KG1 (cell line): ENCODE data around the gene IRGQ.
"Not testable (repeated sequence)": the region's sequence is repeated elsewhere in the genome, so short reads cannot be mapped to it uniquely, and the experiment has no call there.

ENCODE experiments used
- DNase-seq: peaks from one replicate; lab custom pipeline; 2025; lab: John Stamatoyannopoulos, UW

Gene IRGQ

DNA sequence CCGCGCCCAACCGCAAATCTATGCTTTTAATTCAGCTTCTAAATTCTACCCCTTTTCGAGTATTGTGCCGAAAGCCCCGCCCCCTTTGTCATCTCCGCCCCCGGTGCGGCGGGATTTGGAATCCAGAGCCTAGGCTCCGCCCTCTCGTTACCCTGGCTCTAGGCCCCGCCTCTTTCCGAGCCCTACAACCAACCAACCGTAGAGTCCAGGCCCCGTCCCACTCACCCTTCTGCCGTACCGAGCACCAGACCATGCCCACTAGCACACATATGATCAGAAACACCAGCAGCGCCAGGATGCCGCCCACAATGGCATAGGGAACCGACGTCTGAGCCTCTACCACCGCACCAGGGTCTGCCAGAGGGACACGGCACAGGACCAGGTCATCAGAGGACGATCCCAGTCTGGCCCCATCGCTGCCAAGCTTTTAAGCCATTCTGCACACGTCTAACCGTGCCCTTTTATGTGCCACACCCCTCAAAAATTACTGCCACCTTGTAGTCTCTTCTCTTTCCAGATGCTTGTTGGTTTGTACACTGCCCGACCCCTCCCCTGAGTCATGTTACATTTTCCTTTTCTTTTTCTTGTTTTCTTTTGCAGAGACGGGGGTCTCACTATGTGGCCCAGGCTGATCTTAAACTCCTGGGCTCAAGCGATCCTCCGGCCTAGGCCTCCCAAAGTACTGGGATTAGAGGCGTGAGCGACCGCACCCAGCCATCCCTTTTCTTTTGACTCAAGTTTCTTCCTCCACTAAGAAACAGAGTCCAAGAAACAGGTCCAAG lies 28.1 kb upstream of the IRGQ start:
- no peak for DNase-seq

DNA sequence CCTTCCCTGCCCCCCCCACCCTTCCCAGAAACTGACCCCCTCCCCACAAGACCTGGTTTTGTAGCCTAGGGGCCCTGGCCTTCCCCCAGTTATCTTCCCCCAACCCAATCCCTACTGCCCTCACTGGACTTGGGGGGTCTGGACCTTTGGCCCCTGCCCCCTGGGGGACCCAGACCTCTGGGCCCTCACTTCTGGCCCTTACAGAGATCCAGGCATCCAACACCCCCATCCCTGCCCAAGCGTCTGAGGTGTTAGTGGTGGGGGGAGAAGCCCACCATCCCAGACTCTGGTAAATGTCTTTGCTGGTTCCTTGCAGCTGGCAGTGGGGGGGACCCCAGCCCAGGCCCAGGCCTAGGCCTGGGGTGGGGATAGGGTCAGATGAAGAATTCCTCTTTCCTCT lies 27.0 kb upstream of the IRGQ start:
- no peak for DNase-seq

DNA sequence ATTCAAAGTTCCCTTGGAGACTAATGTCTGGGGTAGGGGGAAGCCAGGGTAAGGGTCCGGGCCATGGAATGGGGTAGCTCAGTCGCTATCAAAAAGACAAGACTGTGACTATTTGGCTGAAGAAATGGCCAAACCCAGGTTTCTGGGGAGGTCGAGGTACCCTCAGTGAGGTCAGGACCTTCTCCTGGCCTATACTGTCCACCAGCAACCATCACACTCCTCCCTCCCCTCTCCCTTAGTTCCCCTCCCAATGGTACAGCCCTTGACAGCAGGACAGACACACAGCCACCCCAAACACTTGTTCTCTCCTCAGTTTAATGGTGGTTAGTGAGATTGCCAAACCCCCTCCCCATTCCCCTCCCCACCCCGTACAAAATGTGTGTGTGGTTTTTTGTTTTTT lies 26.1 kb upstream of the IRGQ start:
- no peak for DNase-seq

DNA sequence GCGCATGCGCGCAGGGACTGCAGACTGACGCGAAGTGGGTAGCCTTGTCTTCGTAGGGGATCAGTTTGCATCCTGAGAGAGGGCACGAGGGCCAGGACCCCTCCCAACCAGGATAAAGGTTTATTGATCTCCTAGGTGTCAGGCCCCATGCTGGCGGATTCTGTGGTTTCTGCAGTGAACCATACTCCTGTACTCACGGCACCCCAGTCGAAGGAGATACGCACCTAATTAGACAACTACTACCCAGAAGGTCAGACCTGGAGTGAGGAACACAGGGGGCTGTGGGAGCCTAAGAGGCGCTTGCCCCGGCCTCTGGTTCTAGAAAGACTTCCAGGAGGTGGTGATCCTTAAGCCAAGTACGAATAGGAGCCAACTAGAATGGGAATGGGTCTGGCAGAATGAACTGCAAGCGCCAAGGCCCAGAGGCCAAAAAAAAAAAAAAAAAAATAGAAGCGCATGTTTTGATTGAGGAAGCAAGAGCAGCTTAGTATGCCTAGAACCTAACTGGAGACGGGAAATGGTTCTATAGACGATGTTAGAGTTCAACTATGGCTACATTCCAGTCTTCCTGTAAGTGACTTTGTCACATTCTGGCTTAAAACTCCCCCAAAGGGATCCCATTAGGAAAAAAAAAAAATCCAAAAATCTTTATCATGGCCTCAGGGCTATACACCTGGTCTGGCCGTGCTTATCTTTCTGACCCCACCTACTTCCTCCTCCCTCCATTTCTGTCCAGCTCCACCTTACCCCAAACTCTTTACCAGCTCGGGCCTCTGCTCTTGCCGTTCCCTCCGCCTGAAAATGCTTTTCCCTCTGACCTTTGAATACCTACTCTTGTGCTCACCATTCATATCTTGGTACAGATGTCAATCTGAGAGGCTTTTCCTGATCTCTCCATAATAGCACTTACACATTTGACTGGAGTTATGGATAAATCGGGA lies 24.4 kb upstream of the IRGQ start:
- no peak for DNase-seq

DNA sequence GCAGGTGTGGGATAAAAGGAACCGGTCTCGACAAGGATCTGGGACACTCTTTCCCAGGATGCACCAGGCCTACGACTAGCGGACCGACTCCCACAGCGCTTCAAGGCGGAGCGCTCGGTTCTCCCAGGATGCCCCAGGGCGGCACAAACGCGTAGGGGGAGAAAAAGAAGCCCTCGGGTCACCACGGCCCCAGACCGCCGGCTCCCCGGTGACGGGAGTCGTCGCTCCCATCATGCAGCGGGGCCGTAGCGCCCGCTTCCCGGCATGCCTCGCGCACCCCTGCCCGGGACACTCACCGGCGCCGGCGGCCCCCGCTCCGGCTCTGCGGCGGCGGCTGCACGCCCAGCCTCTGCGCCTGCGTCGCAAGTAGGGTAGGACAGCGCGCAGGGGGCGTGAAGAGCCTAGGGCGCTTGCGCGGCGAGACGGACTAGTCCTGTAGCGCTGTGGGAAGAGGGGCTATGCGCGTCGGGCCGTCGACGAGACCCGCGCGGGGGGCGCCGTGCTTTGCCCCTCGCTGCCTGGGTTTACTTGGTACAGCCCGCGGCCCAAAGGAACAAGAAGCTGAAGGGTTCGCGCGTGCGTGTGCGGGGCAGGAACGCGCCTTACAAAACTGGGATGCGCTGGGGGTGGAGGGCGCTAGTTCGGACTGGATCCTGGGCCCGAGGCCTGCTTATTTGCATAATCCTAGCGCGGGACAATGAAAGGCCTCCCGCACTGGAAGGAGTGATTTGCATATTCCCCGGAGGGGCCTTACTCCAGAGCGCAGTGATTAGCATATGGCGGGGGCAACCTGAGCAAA lies 23.5 kb upstream of the IRGQ start, which contains the start of gene ZNF428:
TSS of gene ZNF428 (minus strand) at position 368 of the 799 bp plus-strand sequence. CDS start 5,325 bp downstream, outside the sequence.
- peak; percentile 85 for DNase-seq

DNA sequence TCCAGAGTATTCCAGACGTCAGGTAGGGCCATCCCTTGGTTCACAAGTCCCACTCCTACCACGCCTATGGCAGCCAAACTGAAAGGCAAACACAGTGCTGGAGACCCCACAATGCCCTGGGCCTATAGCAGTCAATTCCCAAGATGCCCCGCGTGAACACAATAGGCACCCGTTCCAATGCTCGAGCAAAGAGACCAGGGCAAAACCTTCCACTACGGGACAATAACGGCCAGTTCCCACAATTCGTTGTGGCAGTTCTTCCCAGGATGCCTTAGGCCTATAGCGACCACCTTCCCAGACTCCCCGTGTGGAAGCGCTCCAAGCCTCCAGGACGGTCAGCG lies 23.0 kb upstream of the IRGQ start:
- DNase-seq: peak; percentile 85

DNA sequence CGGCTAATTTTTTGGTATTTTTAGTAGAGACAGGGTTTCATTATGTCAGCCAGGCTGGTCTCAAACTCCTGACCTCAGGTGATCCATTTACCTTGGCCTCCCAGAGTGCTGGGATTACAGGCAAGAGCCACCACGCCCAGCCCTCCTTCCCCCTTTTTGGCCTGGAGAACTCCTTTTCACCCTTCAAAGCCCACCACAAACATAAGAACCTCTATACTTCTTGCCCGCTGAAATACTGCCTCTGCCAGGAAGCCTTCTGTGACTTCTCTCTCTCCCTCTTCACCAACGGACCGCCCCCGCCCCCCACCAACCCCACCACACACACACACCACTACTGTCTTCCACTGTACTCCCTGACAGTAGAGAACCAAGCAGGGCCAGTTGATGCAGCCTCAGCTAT lies 21.0 kb upstream of the IRGQ start:
- DNase-seq: no peak

DNA sequence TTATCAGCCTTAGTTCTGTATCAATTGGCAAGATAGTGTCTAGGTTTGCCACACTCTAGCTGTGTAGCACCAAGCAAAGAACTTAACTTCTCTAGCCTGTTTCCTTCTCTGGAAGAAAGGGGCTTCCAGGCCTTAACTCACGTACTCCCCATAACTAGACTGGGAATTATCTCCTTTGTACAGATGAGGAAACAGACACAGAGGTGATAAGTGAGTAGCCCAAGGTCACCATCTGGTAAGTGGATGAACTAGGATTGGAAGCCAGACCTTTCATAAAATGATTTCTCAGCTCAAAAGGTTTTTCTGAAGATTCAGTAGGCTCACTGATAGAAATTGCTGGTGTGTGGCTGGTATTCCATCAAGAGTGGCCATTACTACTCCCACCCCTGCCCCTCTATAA lies 20.4 kb upstream of the IRGQ start:
- no peak for DNase-seq

DNA sequence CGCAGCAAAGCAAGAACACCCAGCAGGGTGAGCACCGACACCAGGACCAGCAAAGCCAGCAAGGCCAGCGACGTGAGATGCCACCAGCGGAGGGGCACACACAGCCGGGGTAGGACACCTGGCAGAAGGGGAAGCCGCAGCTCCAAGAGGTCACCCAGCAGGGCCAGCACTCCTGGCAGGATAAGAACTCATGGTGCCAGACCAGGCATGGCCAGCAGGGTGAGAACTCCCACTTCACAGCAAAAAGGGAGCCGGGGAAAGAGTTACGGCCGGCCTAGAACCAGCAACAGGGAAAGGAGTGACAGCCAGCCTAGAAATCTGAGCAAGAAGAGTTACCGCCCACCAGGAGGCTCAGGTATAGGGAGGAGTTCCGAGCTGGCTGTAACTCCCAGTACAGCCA lies 16.4 kb upstream of the IRGQ start:
- no peak for DNase-seq

DNA sequence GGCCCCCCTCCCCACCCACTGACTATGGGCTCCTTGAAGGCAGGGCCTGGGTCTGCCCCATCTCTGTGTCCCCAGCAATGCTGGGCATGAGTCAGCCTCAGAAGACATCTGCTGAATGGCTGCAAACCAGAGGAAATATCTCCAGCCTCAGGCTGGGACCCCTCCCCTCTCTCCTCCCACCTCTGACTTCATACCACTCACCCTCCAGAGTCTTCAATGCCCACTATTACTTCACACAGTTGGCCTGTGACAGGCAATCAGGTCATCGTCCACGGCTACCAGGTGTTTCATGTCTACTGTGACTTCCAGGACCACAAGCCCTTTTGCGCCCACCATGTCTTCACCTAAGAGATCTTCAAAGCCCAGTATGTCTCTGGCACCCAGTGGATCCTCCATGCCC lies 15.9 kb upstream of the IRGQ start, which contains the start of gene SRRM5:
TSS of gene SRRM5 (plus strand) at position 301 of the 400 bp plus-strand sequence. CDS start at position 335, 34 bp downstream.
- DNase-seq: no peak

DNA sequence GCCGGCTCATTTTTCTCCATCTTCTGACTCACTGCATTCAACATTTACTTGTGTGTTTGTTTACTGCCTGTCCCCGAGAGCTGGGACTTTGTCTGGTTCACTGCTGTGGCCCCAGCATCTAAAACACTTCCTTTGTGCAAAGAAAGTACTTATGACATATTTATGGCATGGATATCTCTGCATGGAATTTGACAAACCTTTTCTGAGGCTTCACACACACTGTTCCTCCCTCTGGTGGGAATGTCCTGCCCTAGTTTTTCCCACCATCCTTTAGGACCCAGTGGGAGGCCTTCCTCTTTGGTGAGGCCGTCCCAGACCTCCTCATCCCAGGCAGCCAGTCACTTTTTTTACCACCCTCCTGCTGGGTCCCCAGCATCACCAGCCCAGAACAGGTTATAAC lies 14.6 kb upstream of the IRGQ start:
- no peak for DNase-seq

DNA sequence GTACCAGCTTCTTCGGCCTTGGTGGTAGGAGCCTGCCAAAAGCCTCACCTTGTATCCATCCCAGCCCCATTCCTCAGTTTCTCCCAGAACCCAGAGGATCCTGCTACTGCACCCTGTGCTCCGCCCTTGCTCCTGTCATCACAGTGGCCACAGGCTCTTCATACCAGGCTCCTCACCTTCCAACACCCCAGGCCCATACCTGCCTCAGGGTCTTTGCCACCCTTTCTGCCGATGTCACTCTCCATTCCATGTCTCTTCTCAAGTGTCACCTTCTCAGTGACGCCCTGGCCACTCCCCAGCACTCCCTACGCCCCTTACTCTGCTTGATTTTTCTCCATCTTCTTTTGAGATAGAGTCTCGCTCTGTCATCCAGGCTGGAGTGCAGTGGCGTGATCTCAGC lies 13.9 kb upstream of the IRGQ start:
- DNase-seq: no peak

DNA sequence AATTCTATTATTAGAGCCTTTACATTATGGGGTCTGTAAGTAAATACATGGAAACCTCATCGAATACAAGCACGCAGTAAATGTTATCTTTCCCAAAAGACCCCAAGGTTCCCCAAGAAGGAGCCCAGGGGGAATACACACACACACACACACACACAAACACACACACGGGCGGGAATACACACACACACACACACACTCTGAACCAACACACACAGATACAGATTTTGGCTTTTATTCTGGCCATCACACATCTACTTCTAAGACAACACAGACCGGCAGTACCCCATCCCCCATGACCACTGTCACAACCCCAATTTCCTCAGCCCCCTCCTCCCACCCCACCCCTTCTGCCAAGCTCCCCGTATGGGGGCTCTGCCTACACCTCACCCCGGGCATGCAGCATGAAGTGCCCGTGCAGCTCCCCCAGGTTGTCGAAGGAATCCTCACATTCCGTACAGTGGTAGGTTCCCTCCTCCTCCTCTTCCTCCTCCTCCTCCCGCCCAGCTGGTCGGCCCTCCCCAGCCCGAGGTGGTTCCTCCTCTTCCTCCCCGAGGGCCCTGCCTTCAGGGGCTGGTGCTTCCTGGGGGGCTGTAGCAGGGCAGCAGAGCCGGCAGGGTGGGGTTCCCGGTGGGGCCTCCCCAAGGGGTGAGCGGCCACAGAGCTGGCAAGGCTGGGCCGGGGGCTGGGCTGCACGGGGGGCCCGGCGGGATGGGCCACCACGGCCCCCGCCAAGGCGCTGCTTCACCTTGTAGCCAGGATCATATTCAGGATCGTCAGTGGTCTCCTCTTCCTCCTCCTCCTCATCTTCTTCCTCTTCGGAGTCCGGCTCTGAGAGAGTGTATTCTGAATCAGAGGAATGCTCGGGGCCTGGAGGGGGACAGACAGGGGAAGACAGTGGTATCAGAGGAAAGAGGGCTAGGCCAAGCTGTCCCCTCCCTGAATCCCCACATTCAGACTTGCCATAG lies 11.6 kb upstream of the IRGQ start:
- DNase-seq: no peak

DNA sequence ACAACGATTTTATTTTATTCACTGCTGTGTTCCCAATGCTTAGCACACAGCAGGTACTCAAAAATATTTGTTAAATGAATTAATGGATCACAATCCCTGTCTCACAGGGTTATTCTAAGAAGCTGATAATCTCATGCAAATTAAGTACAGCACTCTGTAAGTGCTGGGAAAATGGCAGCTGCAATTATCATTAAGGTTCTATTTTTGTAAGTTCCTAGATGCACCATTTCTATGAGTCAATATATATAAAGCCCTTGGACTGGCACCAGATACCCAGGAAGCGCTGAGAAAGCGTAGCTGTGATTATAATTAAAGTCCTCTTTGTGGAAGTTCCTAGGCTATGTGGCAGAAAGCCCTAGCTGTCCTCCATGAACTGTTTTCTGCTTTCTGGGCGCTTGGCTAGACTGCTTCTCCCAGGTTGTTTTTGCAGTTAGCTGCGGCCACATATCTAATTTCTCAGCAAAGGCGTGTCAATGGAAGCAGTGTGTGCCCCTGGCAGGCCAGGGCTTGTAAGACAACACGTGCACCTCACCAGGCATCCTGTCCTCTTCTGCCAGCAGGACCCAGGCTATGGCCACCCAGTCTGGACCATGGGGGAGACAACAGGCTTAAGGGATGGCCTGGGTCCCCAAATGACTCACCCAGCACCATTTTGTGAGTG lies 10.8 kb upstream of the IRGQ start:
- DNase-seq: no peak

DNA sequence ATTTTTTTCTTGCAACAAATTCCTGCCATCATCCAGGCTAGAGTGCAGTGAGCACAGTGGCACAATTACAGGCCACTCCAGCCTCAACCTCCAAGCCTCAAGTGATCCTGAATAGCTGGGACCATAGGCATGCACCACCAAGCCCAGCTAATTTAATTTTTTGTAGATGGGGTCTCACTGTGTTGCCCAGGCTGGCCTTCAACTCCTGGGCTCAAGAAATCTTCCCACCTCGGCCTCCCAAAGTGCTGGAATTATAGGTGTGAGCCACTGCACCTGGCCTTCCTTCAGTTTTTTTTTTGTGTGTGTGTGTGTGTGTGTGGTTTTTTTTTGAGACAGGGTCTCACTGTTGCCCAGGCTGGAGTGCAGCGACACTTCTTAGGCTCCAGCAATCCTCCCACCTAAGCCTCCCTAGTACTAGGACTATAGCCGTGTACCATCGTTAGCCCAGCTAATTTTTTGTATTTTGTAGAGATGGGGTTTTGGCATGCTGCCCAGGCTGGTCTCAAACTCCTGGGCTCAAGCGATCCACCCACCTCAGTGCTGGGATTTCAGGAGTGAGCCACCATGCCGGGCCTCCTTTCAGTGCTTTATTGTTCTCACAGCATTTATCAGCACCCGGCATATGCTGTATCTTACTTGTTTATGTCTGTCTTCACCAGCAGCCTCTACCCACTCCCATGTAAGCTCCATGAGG lies 10.1 kb upstream of the IRGQ start:
- DNase-seq: no peak

DNA sequence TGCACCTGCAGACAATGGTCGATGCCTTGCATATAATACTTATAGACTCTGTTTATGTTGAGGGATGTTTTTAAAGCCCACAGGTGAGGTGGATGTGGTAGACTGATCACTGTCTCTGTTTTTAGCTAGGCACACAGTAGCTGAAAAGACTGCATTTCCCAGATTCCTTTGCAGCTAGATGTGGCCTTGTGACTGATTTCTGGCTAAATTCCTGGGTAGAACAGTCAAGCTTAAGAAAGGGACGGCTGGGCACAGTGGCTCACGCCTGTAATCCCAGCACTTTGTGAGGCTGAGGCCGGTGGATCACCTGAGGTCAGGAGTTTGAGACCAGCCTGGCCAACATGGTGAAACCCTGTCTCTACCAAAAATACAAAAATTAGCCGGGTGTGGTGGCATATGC lies 4.4 kb upstream of the IRGQ start:
- not testable (repeated sequence) for DNase-seq

DNA sequence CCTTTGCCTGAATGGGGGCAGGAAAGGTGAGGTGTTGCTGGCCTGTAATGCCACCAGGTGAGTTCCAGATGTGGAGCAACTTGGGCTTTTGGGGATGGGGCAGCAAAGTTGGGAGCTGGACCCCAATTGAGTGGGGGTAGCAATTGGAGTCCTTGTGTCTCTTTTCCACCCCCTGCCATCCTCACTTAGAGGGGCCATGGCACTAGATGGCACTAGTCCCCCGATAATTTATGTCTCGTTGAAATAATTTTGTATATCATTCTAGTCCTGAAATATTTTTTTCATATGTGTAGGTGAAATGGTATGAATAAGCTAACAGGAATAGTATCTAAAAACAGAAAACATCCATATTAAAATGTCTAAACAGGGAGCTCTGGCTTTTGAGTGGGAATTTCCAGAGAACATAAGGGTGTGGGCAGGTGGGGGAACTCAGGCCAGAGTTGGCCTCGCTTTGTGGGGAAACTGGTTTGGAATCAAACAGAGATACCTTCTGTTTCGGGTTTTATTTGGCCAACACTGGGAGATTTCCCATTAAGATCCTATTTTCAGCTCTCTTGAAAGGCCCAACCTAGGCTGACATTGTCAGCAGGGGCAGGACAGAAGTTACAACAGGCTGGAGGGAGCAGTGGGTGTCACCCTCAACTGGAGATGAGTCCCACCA lies 3.8 kb upstream of the IRGQ start:
- no peak for DNase-seq

DNA sequence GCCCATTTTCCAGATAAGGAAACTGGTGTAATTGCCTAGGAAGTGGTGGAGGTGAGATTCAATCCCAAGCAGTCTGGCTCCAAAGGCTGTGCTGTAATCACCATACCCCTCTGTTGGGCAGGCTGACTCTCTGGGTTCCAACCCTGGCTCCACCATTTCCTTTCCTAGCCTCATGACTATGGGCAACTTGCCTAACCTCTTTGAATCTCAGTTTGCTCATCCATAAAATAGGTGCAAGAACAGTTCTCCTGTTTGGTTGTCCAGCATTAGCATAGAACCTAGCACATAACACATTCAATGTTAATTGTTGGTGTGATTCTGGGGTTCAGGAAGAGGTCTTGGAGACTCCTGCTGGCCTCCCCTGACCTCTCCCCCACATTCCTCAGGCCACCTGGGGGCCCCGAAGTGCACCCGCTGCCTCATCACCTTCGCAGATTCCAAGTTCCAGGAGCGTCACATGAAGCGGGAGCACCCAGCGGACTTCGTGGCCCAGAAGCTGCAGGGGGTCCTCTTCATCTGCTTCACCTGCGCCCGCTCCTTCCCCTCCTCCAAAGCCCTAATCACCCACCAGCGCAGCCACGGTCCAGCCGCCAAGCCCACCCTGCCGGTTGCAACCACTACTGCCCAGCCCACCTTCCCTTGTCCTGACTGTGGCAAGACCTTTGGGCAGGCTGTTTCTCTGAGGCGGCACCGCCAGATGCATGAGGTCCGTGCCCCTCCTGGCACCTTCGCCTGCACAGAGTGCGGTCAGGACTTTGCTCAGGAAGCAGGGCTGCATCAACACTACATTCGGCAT lies 2.7 kb upstream of the IRGQ start:
- DNase-seq: no peak

DNA sequence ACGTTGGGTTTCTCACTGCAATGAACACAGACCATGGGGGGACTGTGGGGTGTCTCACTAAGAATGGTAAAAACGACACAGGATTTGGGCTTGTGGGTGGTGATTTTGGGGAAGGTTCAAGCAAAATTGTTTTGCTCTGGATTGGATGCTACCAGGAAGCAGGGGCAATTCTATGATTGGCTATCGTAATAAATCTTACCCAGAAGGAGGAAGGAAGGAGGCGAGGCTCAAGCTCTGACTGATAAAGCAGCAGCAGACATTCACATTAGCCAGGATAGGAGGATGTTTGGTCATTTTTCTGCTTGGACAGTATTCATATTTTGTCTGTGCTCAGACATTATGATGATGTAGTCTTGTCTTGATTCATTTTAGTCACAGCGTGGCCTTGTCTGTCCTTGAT lies 1.9 kb upstream of the IRGQ start:
- no peak for DNase-seq
